H9 (cell line): Measurements from ENCODE around the gene MPG. TPM values are rescaled to one million over a fixed set of nuclear protein-coding genes. Genes with fewer than 3 reads are reported as not detected.

Experiments used
- DNase-seq: peaks from one replicate; pipeline ENCODE4 v3.0.0-alpha.2; 2017
- H2AFZ ChIP-seq: one replicate; pipeline ENCODE4 v1.6.1; 2013; ENCODE audit warnings: mild to moderate bottlenecking, low read length, control low read depth, moderate library complexity
- H2AK5ac ChIP-seq: 2 replicates; pipeline ENCODE4 v1.6.1; 2013; ENCODE audit warnings: low read length, control low read depth, mixed read lengths; ENCODE audit not compliant: insufficient read length
- H2BK120ac ChIP-seq: one replicate; pipeline ENCODE4 v1.6.1; 2013; ENCODE audit warnings: low read depth, mild to moderate bottlenecking, low read length, control low read depth, inconsistent platforms; ENCODE audit not compliant: poor library complexity, severe bottlenecking
- H2BK12ac ChIP-seq: 2 replicates; pipeline ENCODE4 v1.6.1; 2013; ENCODE audit warnings: low read length, control low read depth, mixed read lengths, low read depth; ENCODE audit not compliant: insufficient read length
- H2BK15ac ChIP-seq: 2 replicates; pipeline ENCODE4 v1.6.1; 2013; ENCODE audit warnings: low read depth, low read length, control low read depth
- H2BK20ac ChIP-seq: one replicate; pipeline ENCODE4 v1.6.1; 2013; ENCODE audit warnings: low read depth, mild to moderate bottlenecking, low read length, control low read depth, inconsistent platforms; ENCODE audit not compliant: poor library complexity, severe bottlenecking
- H2BK5ac ChIP-seq: 2 replicates; pipeline ENCODE4 v1.6.1; 2013; ENCODE audit warnings: low read length, control low read depth, mixed read lengths; ENCODE audit not compliant: insufficient read length
- H3K14ac ChIP-seq: 2 replicates; pipeline ENCODE4 v1.6.1; 2013; ENCODE audit warnings: low read length, control low read depth; ENCODE audit not compliant: insufficient read depth
- H3K18ac ChIP-seq: 2 replicates; pipeline ENCODE4 v1.6.1; 2013; ENCODE audit warnings: low read depth, mild to moderate bottlenecking, mixed read lengths, low read length, control low read depth; ENCODE audit not compliant: insufficient read length
- H3K23ac ChIP-seq: 2 replicates; pipeline ENCODE4 v1.6.1; 2013; ENCODE audit warnings: low read length, control low read depth, mixed read lengths, low read depth; ENCODE audit not compliant: insufficient read length
- H3K23me2 ChIP-seq: 2 replicates; pipeline ENCODE4 v1.6.1; 2013; ENCODE audit warnings: low read depth, mild to moderate bottlenecking, mixed read lengths, low read length, control low read depth; ENCODE audit not compliant: insufficient read length, poor library complexity, severe bottlenecking
- H3K27ac ChIP-seq: 2 replicates; pipeline ENCODE4 v1.5.1; 2013; ENCODE audit warnings: low read length, control low read depth, mixed read lengths, low read depth; ENCODE audit not compliant: insufficient read length
- H3K27me3 ChIP-seq: 2 replicates; pipeline ENCODE4 v1.6.1; 2013; ENCODE audit warnings: low read length, control low read depth, inconsistent platforms; ENCODE audit not compliant: insufficient read depth
- H3K4ac ChIP-seq: 2 replicates; pipeline ENCODE4 v1.6.1; 2013; ENCODE audit warnings: low read depth, mild to moderate bottlenecking, control low read depth, inconsistent platforms, low read length, moderate library complexity
- H3K4me1 ChIP-seq: 2 replicates; pipeline ENCODE4 v1.6.1; 2013; ENCODE audit warnings: low read length, control low read depth, inconsistent platforms; ENCODE audit not compliant: insufficient read depth
- H3K4me2 ChIP-seq: 2 replicates; pipeline ENCODE4 v1.6.1; 2013; ENCODE audit warnings: low read length, control low read depth, mixed read lengths; ENCODE audit not compliant: insufficient read length, insufficient read depth
- H3K56ac ChIP-seq: 2 replicates; pipeline ENCODE4 v1.6.1; 2013; ENCODE audit warnings: low read depth, mild to moderate bottlenecking, mixed read lengths, low read length, control low read depth; ENCODE audit not compliant: insufficient read length
- H3K79me1 ChIP-seq: 2 replicates; pipeline ENCODE4 v1.6.1; 2013; ENCODE audit warnings: low read depth, mild to moderate bottlenecking, moderate library complexity, low read length, control low read depth, inconsistent platforms; ENCODE audit not compliant: insufficient read depth, poor library complexity, severe bottlenecking
- H3K79me2 ChIP-seq: 2 replicates; pipeline ENCODE4 v1.6.1; 2013; ENCODE audit warnings: low read length, control low read depth, inconsistent platforms; ENCODE audit not compliant: insufficient read depth
- H3K9ac ChIP-seq: 2 replicates; pipeline ENCODE4 v1.6.1; 2013; ENCODE audit warnings: low read length, control low read depth, mixed read lengths; ENCODE audit not compliant: insufficient read length; ENCODE audit errors: extremely low read depth
- H3K9me3 ChIP-seq: one replicate; pipeline ENCODE4 v1.6.1; 2013; ENCODE audit warnings: low read depth, low read length, inconsistent platforms; ENCODE audit not compliant: control insufficient read depth
- H3T11ph ChIP-seq: one replicate; pipeline ENCODE4 v1.6.1; 2013; ENCODE audit warnings: mild to moderate bottlenecking, low read length, control low read depth, inconsistent platforms
- H4K20me1 ChIP-seq: one replicate; pipeline ENCODE4 v1.6.1; 2013; ENCODE audit not compliant: control insufficient read depth, insufficient read length, insufficient read depth
- H4K5ac ChIP-seq: 2 replicates; pipeline ENCODE4 v1.6.1; 2013; ENCODE audit warnings: low read depth, mild to moderate bottlenecking, mixed read lengths, low read length, control low read depth; ENCODE audit not compliant: insufficient read length
- H4K8ac ChIP-seq: replicated peaks from 2 replicates; pipeline ENCODE4 v1.6.1; 2013; ENCODE audit warnings: low read length, control low read depth, mixed read lengths, low read depth; ENCODE audit not compliant: insufficient read length
- H4K91ac ChIP-seq: 2 replicates; pipeline ENCODE4 v1.6.1; 2013; ENCODE audit warnings: low read depth, mild to moderate bottlenecking, moderate library complexity, mixed read lengths, low read length, control low read depth; ENCODE audit not compliant: insufficient read length
- H3K27ac Mint-ChIP-seq, 3 experiments: 2 replicates in 2 of 3; 3 replicates in 1 of 3; pipeline ENCODE4 v1.8.0; 2020 to 2021; ENCODE audit warnings: mixed read lengths in 3 of 3, mild to moderate bottlenecking in 1 of 3, moderate library complexity in 1 of 3
- H3K27me3 Mint-ChIP-seq: 2 replicates; pipeline ENCODE4 v1.8.0; 2021; ENCODE audit warnings: low read depth, mild to moderate bottlenecking, moderate library complexity, mixed read lengths
- H3K36me3 Mint-ChIP-seq, 3 experiments: 2 replicates in 2 of 3; 3 replicates in 1 of 3; pipeline ENCODE4 v1.8.0; 2020 to 2021; ENCODE audit warnings: low read depth in 3 of 3, mixed read lengths in 3 of 3; ENCODE audit not compliant: insufficient read depth in 1 of 3
- H3K4me1 Mint-ChIP-seq, 2 experiments: 2 replicates each; pipeline ENCODE4 v1.8.0; 2020; ENCODE audit warnings: mixed read lengths in 2 of 2
- H3K4me3 Mint-ChIP-seq, 2 experiments: 2 replicates in 1 of 2; 3 replicates in 1 of 2; pipeline ENCODE4 v1.8.0; 2020 to 2021; ENCODE audit warnings: mild to moderate bottlenecking in 2 of 2, mixed read lengths in 2 of 2, moderate library complexity in 1 of 2
- H3K9me3 Mint-ChIP-seq, 2 experiments: 2 replicates in 1 of 2; 3 replicates in 1 of 2; pipeline ENCODE4 v1.8.0; 2020; ENCODE audit warnings: mild to moderate bottlenecking in 2 of 2, mixed read lengths in 2 of 2, moderate library complexity in 1 of 2
- WGBS: extraction: QIAGEN DNeasy Blood & Tissue Kit; methylation state at CpG from one replicate; pipeline ENCODE4 v1.1.7; 2013; ENCODE audit warnings: missing lambda C conversion rate, low lambda C conversion rate, mixed read lengths; ENCODE audit not compliant: insufficient read length; ENCODE audit errors: extremely low coverage; 5-methylcytosine and 5-hydroxymethylcytosine counted together
- total RNA-seq: library from RNA; stranded (reverse); gene quantifications from 2 replicates; pipeline ENCODE4 v1.2.1, GENCODE V29; 2021
- TF ChIP-seq, protein P1 (sequence below): fragments of 200-600 bp; sonication (generic); conservative IDR thresholded peaks from 3 replicates; pipeline ENCODE4 v1.8.0; 2021; ENCODE audit warnings: antibody characterized with exemption, mild to moderate bottlenecking

Gene MPG
- total RNA-seq, 1 experiment from 2014 or later = 39.1 TPM

DNA sequence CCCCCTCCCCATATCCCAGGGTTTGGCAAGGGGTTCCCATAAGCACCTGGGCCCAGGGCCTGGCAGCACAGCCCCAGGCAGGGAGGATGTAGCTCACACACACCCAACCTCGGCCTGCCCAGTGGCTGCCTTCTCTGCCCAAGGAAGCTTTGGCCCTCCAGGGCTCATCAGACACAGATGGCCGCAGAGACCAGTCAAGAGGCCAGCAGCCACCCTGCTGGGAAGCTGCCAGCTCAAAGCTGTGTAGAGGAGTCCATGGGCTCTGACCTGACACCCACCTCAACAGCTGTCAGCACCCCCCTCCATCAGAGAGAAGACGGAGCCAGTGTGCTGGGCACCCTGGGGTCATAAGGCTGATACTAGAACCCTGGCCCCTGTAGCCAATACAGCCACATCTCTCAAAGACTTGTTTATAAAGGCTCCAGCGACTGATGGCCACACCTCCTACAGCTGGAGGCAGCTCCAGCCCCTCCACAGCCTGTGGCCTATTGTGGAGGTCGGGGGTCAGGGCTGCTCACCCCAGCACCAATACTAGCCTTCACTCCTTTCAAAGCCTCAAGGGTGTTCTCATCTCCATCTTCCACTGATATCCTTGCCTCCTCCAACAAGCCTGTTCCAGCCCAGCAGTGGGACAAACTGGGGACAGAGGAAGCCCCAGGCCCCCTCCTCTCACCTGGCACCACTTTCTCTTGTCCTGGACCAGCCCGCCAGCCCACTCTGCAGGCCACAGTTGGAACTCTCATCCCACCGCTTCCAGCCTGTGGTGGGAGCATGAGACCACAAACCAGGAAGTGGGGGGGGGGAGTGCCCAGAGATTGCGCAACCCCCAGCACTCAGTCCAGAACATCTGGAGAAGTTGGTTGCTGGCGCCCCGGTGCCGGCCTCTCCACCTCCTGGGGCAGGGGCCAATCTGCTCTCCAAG, 2.2 kb upstream of the MPG start:
- Histone ChIP-seq H3K9me3 (no peaks in the 10 kb centered on the region), H3K4ac (no peak overlapping the region), H4K5ac (no peak overlapping the region), H4K8ac (no peak overlapping the region), H4K20me1 (peaks cover 4% of the 10 kb centered on the region), H2BK5ac (no peak overlapping the region), H3K14ac (no peak overlapping the region), H3K79me1 (no peaks in the 10 kb centered on the region), H2AK5ac (no peak overlapping the region), H3K18ac (no peak overlapping the region), H2AFZ (no peak overlapping the region), H3T11ph (no peak overlapping the region), H3K4me1 (peaks cover 6% of the 10 kb centered on the region; the same call in 1 of the 2 replicates), H3K23me2 (peaks cover 19% of the 10 kb centered on the region), H3K27ac (no peak overlapping the region), H3K9ac (no peak overlapping the region), H3K4me2 (no peak overlapping the region), H3K56ac (no peak overlapping the region), H3K27me3 (no peaks in the 10 kb centered on the region), H2BK15ac (no peak overlapping the region), H4K91ac (no peak overlapping the region), H3K23ac (no peak overlapping the region), H2BK120ac (no peak overlapping the region), H2BK12ac (no peak overlapping the region), H2BK20ac (no peak overlapping the region), H3K79me2 (no peaks in the 10 kb centered on the region)
- Mint-ChIP-seq H3K4me3 (peak overlapping the region in 1 of 2 experiments; percentile 74; a peak in 2 of 5 replicates), H3K27me3 (peaks cover 1% of the 10 kb centered on the region; the same call in 1 of the 2 replicates), H3K4me1 (peaks cover 38 to 52% of the 10 kb centered on the region in 2 experiments), H3K27ac (peak overlapping the region in 2 of 3 experiments; percentile 34 to 94; a peak in 3 of 7 replicates), H3K9me3 (no peaks in the 10 kb centered on the region), H3K36me3 (peaks cover 0 to 11% (median 10%) of the 10 kb centered on the region in 3 experiments; a peak in 6 of 7 replicates)
- TF ChIP-seq, protein P1, sequence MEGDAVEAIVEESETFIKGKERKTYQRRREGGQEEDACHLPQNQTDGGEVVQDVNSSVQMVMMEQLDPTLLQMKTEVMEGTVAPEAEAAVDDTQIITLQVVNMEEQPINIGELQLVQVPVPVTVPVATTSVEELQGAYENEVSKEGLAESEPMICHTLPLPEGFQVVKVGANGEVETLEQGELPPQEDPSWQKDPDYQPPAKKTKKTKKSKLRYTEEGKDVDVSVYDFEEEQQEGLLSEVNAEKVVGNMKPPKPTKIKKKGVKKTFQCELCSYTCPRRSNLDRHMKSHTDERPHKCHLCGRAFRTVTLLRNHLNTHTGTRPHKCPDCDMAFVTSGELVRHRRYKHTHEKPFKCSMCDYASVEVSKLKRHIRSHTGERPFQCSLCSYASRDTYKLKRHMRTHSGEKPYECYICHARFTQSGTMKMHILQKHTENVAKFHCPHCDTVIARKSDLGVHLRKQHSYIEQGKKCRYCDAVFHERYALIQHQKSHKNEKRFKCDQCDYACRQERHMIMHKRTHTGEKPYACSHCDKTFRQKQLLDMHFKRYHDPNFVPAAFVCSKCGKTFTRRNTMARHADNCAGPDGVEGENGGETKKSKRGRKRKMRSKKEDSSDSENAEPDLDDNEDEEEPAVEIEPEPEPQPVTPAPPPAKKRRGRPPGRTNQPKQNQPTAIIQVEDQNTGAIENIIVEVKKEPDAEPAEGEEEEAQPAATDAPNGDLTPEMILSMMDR = peak; percentile 34; the same call in 2 of the 3 replicates
- no CpG with 5 or more reads among the region's 11 CpGs for WGBS
- DNase-seq = peak; percentile 83
